GM06990 (cell line): ENCODE results near the gene PRR7.

ENCODE experiments used
- DNase-seq: peaks from one replicate; pipeline ENCODE4 v3.0.0-alpha.2; 2011; ENCODE audit not compliant: insufficient read length; ENCODE audit errors: extremely low read depth
- H3K27me3 ChIP-seq: replicated peaks from 2 replicates; pipeline ENCODE4 v1.6.0; 2011; ENCODE audit warnings: low read length; ENCODE audit not compliant: control insufficient read depth, insufficient read depth
- H3K36me3 ChIP-seq: 2 replicates; pipeline ENCODE4 v1.5.1; 2011; ENCODE audit warnings: low read length; ENCODE audit not compliant: control insufficient read depth, insufficient read depth
- H3K4me3 ChIP-seq: replicated peaks from 2 replicates; pipeline ENCODE4 v1.5.1; 2011; ENCODE audit warnings: low read depth, mild to moderate bottlenecking, control low read depth, low read length
- TF ChIP-seq, protein P1 (sequence below): IDR thresholded peaks from 2 replicates; pipeline ENCODE4 v1.5.1; 2011; ENCODE audit warnings: low read length, control low read depth, mild to moderate bottlenecking, inconsistent platforms; ENCODE audit not compliant: insufficient read depth, poor library complexity, severe bottlenecking

PRR7 gene

DNA sequence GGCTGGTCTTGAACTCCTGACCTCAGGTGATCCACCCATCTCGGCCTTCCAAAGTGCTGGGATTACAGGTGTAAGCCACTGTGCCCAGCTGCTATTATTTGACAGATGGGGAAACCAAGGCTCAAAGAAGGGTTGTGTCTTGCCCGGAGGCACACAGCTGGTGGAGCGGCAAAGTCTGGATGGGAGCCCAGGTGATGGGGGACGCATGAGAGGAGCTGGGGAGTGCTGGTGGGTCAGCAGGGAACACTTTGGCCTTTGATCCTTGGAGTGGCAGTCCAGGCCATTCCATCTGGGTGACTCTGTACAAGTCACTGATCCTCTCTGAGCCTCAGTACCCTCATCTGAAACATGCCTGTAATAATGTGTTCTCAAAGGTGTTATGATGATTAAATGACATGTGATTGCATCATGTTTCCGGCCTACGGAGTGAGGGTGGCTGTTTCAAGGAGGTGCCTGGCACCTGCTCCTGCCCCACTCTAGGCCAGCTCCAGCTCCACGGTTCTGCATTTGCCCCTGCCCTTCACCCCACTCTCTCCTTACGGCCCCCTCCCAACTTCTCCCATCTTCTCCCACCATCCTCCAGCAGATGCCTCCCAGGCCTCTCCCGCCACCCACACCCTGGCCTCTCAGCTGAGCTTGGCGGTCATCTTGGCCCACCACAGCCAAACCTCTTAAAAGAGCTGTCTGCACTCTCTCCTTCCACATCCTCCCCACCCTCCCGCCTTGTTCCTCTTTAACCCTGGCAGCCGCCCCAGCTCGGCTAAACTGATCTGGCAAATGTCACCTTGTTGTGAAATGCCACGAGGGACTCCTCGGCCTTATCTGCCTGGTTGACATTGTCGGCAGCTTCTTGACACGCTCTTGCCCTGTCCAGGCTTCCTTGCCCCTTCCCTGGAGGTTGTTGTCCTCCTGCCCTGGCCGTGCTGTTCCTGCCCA is 32.4 kb downstream of the PRR7 start:
- Histone ChIP-seq H3K36me3 (no peaks in the 10 kb centered on the region; the same call in 1 of the 2 replicates), H3K27me3 (no peaks in the 10 kb centered on the region; the same call in 1 of the 2 replicates), H3K4me3 (no peak overlapping the region)
- TF ChIP-seq, protein P1, sequence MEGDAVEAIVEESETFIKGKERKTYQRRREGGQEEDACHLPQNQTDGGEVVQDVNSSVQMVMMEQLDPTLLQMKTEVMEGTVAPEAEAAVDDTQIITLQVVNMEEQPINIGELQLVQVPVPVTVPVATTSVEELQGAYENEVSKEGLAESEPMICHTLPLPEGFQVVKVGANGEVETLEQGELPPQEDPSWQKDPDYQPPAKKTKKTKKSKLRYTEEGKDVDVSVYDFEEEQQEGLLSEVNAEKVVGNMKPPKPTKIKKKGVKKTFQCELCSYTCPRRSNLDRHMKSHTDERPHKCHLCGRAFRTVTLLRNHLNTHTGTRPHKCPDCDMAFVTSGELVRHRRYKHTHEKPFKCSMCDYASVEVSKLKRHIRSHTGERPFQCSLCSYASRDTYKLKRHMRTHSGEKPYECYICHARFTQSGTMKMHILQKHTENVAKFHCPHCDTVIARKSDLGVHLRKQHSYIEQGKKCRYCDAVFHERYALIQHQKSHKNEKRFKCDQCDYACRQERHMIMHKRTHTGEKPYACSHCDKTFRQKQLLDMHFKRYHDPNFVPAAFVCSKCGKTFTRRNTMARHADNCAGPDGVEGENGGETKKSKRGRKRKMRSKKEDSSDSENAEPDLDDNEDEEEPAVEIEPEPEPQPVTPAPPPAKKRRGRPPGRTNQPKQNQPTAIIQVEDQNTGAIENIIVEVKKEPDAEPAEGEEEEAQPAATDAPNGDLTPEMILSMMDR = no peak
- no peak for DNase-seq

DNA sequence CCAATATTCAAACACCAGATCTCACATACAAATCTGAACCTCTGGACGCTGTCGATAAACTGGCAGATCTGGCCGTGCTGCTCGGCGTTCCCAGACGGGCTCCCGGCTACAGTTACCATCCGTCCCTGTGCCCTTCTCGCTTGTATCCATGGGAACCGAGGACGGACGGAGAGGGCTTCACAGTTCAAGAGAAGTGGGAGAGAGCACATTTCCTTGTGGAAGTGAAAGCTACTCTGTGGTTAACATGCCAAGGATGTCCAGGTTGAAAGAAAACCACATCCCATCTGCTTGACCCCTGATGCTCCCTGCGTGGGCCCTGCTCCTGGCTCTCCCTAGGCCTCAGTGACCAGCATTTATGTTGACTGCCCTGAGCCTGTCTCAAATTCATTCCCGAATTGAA is 33.2 kb downstream of the PRR7 start:
- Histone ChIP-seq H3K27me3 (no peaks in the 10 kb centered on the region), H3K4me3 (no peak overlapping the region), H3K36me3 (no peaks in the 10 kb centered on the region; the same call in 1 of the 2 replicates)
- DNase-seq = no peak
- TF ChIP-seq, protein P1 = no peak

DNA sequence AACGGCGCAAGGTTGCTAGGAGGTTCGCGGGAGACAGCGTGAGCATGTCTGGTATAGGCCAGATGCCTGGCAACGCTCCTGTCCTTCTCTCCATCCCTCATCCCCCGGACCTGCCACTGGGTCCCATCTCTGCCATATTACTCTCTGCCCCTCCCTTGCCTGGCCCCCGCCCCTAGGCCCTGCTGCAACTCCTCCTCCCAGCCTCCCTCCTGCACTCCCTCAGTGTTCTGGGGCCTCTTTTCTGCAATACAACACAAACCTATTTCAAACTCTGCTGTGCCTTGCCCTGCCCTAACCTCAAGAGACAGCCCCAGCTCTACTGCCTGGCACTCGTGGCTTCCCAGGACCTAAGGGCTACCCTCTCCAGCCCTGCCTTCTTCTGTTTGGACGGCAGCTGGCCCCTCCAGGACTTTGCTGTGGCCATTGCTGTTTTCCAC is 35.8 kb downstream of the PRR7 start:
- TF ChIP-seq, protein P1 = no peak
- Histone ChIP-seq H3K4me3 (no peak overlapping the region), H3K27me3 (no peaks in the 10 kb centered on the region), H3K36me3 (no peaks in the 10 kb centered on the region; the same call in none of the 2 replicates)
- no peak for DNase-seq

DNA sequence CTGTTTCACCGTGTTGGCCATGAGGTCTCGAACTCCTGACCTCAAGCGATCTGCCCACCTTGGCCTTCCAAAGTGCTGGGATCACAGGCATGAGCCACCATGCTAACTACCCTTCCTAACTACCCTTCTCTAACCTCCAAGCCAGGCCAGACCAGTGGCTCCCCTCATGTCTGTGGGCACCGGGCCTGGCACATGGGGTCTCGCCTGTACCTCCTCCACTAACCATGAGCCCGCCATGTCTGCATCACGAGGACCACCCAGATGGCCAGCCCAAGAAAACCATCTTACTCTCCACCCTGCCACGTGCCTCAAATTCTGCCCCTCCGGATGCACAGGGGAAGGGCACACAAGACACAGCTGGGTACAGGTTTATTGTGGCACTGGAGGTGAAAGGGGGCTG is 36.4 kb downstream of the PRR7 start:
- no peaks in the 10 kb centered on the region; the same call in none of the 2 replicates for H3K36me3 ChIP-seq
- H3K27me3 ChIP-seq = no peaks in the 10 kb centered on the region
- DNase-seq = no peak
- TF ChIP-seq, protein P1 = no peak
- H3K4me3 ChIP-seq = no peak overlapping the region

DNA sequence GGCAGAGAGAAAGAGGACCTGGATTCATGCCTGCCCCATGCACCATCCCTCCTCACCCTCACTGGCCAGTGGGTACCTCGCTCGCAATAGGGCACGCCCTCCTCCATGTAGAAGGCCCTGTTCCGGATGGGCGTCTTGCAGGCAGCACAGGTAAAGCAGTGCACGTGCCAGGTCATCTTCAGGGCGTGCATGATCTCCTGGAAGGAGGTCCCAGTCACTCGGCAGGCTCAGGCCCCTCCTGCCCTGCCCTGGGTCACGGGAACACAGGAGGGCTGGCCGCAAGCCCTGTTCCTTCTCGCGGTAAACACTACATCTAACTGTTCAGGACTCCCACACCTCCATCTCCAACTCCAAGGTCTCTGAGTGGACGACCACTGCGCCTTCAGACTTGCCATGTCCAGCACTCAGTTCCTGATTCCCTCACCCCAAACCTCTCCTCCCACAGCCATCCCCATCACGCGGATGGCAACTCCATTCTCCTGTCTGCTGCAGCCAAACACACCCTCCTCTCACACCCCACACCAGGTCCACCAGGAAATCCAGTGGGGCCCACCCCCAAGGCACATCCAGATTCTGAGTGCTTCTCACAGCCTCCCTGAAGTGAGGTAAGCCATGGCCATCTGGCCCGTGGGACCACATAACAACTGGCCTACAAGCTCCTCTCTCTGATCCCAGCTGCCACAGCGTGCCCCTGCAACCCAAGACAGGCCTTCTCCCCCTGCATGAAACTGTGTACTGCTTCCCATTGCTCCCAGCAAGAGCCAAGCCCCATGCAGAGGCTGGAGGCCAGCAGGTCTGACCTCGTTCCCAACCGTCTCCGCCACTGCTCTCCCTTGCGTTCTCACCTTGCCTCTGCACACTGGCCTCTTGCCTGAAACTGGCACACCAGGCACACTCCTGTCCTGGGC is 37.6 kb downstream of the PRR7 start:
- no peak overlapping the region for H3K4me3 ChIP-seq
- H3K27me3 ChIP-seq = no peaks in the 10 kb centered on the region
- H3K36me3 ChIP-seq = no peaks in the 10 kb centered on the region; the same call in none of the 2 replicates
- TF ChIP-seq, protein P1 = no peak
- no peak for DNase-seq
